Esophagus squamous epithelium (tissue), 4 donors: Measurements from ENCODE around the gene TANC1.

Experiments
- POLR2A ChIP-seq, 4 donors: fragments of 450-650 bp; IDR thresholded peaks; one replicate each; pipeline ENCODE4 v1.6.1; 2017; ENCODE audit warnings: antibody characterized with exemption in 4 of 4, mild to moderate bottlenecking in 4 of 4, moderate library complexity in 3 of 4
- TF ChIP-seq, protein P1 (sequence below), 6 experiments: fragments of 450-650 bp in 4 of 6; fragments of 200-600 bp in 2 of 6; sonication (generic) in 2 of 6; IDR thresholded peaks; one replicate each; pipeline ENCODE4 v1.5.1; 2016 to 2019; ENCODE audit warnings: antibody characterized with exemption in 6 of 6, mild to moderate bottlenecking in 4 of 6, moderate library complexity in 4 of 6

DNA sequence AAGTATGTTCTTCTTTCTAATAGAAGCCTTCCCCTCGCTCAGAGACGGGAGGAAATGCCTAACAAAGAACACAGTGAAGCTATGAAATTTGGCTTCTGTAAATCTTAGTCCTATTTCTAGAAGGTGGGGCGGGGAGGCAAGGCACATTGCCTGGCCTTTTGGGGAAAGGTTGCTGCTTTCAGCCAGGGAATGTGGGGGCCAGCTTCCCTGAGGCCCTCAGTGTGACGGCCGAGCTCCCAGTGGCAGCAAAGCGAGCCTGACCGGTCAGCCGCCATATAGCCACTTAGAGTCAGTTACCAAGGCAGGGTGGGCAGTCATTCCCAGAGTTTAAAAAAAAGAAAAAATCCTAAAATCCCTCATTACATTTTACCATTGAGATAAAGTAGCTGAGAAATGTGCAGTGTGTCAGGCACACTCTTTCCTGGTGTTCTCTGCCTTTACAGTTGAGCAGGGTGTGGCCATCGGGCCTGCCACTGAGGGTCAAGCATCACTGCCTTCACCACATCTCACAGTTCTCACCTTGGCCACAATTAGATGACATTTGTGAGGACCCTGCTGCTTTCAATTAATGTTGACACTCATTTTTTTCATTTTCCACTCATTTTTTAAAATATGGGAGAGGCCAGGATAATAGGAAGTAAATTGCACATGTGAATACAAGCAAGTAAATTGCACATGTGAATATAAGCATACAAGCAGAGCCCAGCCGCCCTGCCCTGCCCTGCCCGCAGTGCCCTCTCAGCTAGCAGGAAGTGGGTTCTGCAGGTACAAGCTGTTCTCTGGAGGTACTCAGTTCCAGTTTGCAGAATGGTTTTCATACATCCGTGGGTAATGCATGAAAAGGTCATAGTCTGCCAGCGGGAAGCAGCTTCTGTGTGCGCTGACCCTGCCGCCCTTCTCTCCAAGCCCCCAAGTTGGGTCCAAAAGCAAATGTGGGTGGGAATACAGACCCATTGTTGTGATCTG lies 241.2 kb downstream of the TANC1 start:
- TF ChIP-seq, protein P1, sequence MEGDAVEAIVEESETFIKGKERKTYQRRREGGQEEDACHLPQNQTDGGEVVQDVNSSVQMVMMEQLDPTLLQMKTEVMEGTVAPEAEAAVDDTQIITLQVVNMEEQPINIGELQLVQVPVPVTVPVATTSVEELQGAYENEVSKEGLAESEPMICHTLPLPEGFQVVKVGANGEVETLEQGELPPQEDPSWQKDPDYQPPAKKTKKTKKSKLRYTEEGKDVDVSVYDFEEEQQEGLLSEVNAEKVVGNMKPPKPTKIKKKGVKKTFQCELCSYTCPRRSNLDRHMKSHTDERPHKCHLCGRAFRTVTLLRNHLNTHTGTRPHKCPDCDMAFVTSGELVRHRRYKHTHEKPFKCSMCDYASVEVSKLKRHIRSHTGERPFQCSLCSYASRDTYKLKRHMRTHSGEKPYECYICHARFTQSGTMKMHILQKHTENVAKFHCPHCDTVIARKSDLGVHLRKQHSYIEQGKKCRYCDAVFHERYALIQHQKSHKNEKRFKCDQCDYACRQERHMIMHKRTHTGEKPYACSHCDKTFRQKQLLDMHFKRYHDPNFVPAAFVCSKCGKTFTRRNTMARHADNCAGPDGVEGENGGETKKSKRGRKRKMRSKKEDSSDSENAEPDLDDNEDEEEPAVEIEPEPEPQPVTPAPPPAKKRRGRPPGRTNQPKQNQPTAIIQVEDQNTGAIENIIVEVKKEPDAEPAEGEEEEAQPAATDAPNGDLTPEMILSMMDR (IDR thresholded peaks at IDR 0.05): no peak
- TF ChIP-seq POLR2A (IDR thresholded peaks at IDR 0.05): no peak
